C4-2B (cell line): Measurements from ENCODE around the gene ZMYND15.

ENCODE experiments used
- H3K27ac ChIP-seq: fragments of 450-650 bp; 2 replicates; pipeline ENCODE4 v1.5.1; 2017
- CTCF ChIP-seq: fragments of 450-650 bp; conservative IDR thresholded peaks from 2 replicates; pipeline ENCODE4 v1.5.1; 2017; ENCODE audit warnings: mild to moderate bottlenecking
- ZFX ChIP-seq: fragments of 450-650 bp; IDR thresholded peaks from 2 replicates; pipeline ENCODE4 v1.6.1; 2017

ZMYND15 gene

GRCh38 chr17:4788807-4789700 lies 49.4 kb downstream of the ZMYND15 start, which contains the start of gene GLTPD2:
GLTPD2 (plus strand) TSS chr17:4788964; CDS start chr17:4789012, 48 bp downstream.
- TF ChIP-seq ZFX: no peak
- TF ChIP-seq CTCF: no peak
- H3K27ac ChIP-seq: peak within 1 kb of the TSS; percentile 87

- no peak for TF ChIP-seq CTCF
- no peak for TF ChIP-seq ZFX
- peak overlapping the region; percentile 87 for H3K27ac ChIP-seq
Observed at GRCh38 chr17:4789701-4789950, 50.0 kb downstream of the ZMYND15 start.

GRCh38 chr17:4789951-4790704 lies 50.5 kb downstream of the ZMYND15 start:
- TF ChIP-seq CTCF (peak; percentile 96), ZFX (peak; percentile 95)
- peak overlapping the region; percentile 87 for H3K27ac ChIP-seq

- H3K27ac ChIP-seq: peak overlapping the region; percentile 87
- TF ChIP-seq CTCF: no peak
- TF ChIP-seq ZFX: no peak
Observed at GRCh38 chr17:4790705-4791088, 51.1 kb downstream of the ZMYND15 start.

GRCh38 chr17:4795168-4795567 lies 55.5 kb downstream of the ZMYND15 start:
- no peak for TF ChIP-seq ZFX
- peak overlapping the region; percentile 93 for H3K27ac ChIP-seq
